Aorta (tissue), 5 donors: Measurements from ENCODE around the gene SEPTIN12. TPM values are rescaled to one million over a fixed set of nuclear protein-coding genes. Genes with fewer than 3 reads are reported as not detected.

Experiments used
- ATAC-seq: fragments of 200-7000 bp; cut with Tn5 transposase; one replicate; pipeline ENCODE4 v1.9.1; 2022; ENCODE audit warnings: moderate library complexity; ENCODE audit not compliant: low FRiP score
- DNase-seq, 2 donors: peaks; one replicate each; pipeline ENCODE4 v3.0.0-alpha.2; 2020
- H3K27ac ChIP-seq, 2 donors: one replicate each; pipeline ENCODE4 v1.5.1; 2013; ENCODE audit warnings: low read length in 2 of 2, mild to moderate bottlenecking in 2 of 2, moderate library complexity in 2 of 2, control low read depth in 1 of 2, inconsistent platforms in 1 of 2, low read depth in 1 of 2
- H3K27me3 ChIP-seq, 2 donors: one replicate each; pipeline ENCODE4 v1.6.1; 2013; ENCODE audit warnings: control low read depth in 1 of 2, low read length in 1 of 2, mild to moderate bottlenecking in 1 of 2, moderate library complexity in 1 of 2; ENCODE audit not compliant: insufficient read depth in 2 of 2, control insufficient read depth in 1 of 2
- H3K36me3 ChIP-seq, 2 donors: one replicate each; pipeline ENCODE4 v1.6.1; 2013; ENCODE audit warnings: control low read depth in 1 of 2, low read length in 1 of 2, mild to moderate bottlenecking in 1 of 2; ENCODE audit not compliant: insufficient read depth in 2 of 2, control insufficient read depth in 1 of 2
- H3K4me1 ChIP-seq, 2 donors: one replicate each; pipeline ENCODE4 v1.6.1; 2013; ENCODE audit warnings: low read length in 2 of 2, control low read depth in 1 of 2, mild to moderate bottlenecking in 1 of 2, moderate library complexity in 1 of 2; ENCODE audit not compliant: insufficient read depth in 2 of 2, control insufficient read depth in 1 of 2
- H3K4me3 ChIP-seq, 2 donors: one replicate each; pipeline ENCODE4 v1.5.1; 2013; ENCODE audit warnings: low read length in 2 of 2, control low read depth in 1 of 2, mild to moderate bottlenecking in 1 of 2
- H3K9me3 ChIP-seq: one replicate; pipeline ENCODE4 v1.6.1; 2013; ENCODE audit warnings: mild to moderate bottlenecking, low read length; ENCODE audit not compliant: control insufficient read depth
- WGBS, 2 donors: extraction: QIAGEN DNeasy Blood & Tissue Kit; methylation state at CpG; one replicate each; pipeline ENCODE4 v1.1.7; 2013; 5-methylcytosine and 5-hydroxymethylcytosine counted together
- intact Hi-C, 2 donors: fragments of 100-400 bp; cut with DNase I; formaldehyde crosslinking; loops; one replicate each; pipeline versions ENCODE4 v1.14.2 to v1.15.0; 2022
- polyA plus RNA-seq, 2 donors: library from polyadenylated mRNA; stranded (reverse); fragments of 200-250 nt; gene quantifications; one replicate each; pipeline ENCODE4 v1.2.3, GENCODE V29; 2013
- total RNA-seq, 2 donors: library from RNA; stranded (reverse); fragmentation: NEBNext Ultra II Directional; extraction: Animal tissue kit (Norgen Biotek cat#: 25700); gene quantifications; one replicate each; pipeline ENCODE4 v1.2.1, GENCODE V29; 2021
- donor health status: healthy with polysubstance abuse.
- donor health status: Bipolar disorder and iron deficiency.
- donor health status: DM: no; HTN: no; CAD: no.
- donor health status: DM: no; HTN: no; CAD: no.
- donor health status: DM: yes; HTN: yes; CAD: no.

SEPTIN12 gene
- total and polyA plus RNA-seq, 4 donors, result not detected

DNA sequence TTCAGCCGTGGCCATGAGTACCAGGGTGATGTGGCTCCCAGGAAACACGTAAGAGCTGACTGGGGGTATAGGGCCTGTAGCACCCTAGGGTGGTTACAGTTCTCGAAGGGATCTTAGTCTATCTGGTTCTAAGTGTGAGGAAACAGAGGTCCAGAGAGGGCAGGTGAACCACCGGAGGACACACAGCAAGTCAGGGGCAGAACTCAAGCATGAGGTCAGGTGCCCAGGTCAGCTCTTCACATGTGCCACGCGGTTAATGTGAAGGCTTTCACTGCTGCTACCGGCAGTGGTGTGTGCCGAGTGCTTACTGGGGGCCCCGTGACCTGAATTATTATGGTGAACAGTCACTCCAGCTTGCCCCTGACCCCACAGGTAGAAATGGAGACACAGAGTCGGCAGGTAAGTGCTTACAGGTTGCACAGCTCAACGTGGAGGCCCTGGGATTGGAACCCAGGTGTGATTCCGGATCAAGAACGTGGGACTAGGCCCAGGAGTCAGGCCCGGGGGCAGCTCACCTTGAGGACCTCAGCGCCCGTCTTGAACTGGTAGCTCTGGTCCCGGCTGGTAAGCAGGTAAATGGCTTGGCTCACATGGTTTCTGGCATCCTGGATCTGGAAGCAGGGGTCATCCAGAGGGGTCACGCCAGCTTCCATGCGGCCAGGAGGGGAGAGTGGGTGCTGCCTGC, 11.2 kb upstream of the SEPTIN12 start:
- no peak overlapping the region for H3K27ac ChIP-seq
- intact Hi-C loops, result no loop called here
- no peaks in the 10 kb centered on the region for H3K36me3 ChIP-seq
- no peak for ATAC-seq
- H3K4me1 ChIP-seq, result no peaks in the 10 kb centered on the region
- H3K9me3 ChIP-seq, result no peaks in the 10 kb centered on the region
- no peak for DNase-seq
- 93 to 95% methylated on average over 19 of the region's 19 CpGs for WGBS, 2 donors
- H3K27me3 ChIP-seq, result no peaks in the 10 kb centered on the region
- H3K4me3 ChIP-seq, result no peak overlapping the region

GRCh38 chr16:4798456-4798855, 10.3 kb upstream of the SEPTIN12 start:
- no peak for DNase-seq
- intact Hi-C loops, result no loop called here
- no peak overlapping the region for H3K27ac ChIP-seq
- ATAC-seq, result no peak
- H3K9me3 ChIP-seq, result no peaks in the 10 kb centered on the region
- H3K4me1 ChIP-seq, result no peaks in the 10 kb centered on the region
- 94% methylated on average over 13 to 16 of the region's 16 CpGs for WGBS, 2 donors
- no peaks in the 10 kb centered on the region for H3K27me3 ChIP-seq
- H3K36me3 ChIP-seq, result no peaks in the 10 kb centered on the region
- no peak overlapping the region for H3K4me3 ChIP-seq

- Histone ChIP-seq H3K27me3 (no peaks in the 10 kb centered on the region), H3K4me3 (no peak overlapping the region), H3K4me1 (no peaks in the 10 kb centered on the region), H3K27ac (no peak overlapping the region), H3K9me3 (no peaks in the 10 kb centered on the region), H3K36me3 (no peaks in the 10 kb centered on the region)
- intact Hi-C loops, result no loop called here
- ATAC-seq, result no peak
- WGBS, 2 donors, result 93% methylated on average over 22 of the region's 22 CpGs
- DNase-seq, result no peak
These were observed 9.7 kb upstream of the SEPTIN12 start for GRCh38 chr16:4797805-4798252.

DNA sequence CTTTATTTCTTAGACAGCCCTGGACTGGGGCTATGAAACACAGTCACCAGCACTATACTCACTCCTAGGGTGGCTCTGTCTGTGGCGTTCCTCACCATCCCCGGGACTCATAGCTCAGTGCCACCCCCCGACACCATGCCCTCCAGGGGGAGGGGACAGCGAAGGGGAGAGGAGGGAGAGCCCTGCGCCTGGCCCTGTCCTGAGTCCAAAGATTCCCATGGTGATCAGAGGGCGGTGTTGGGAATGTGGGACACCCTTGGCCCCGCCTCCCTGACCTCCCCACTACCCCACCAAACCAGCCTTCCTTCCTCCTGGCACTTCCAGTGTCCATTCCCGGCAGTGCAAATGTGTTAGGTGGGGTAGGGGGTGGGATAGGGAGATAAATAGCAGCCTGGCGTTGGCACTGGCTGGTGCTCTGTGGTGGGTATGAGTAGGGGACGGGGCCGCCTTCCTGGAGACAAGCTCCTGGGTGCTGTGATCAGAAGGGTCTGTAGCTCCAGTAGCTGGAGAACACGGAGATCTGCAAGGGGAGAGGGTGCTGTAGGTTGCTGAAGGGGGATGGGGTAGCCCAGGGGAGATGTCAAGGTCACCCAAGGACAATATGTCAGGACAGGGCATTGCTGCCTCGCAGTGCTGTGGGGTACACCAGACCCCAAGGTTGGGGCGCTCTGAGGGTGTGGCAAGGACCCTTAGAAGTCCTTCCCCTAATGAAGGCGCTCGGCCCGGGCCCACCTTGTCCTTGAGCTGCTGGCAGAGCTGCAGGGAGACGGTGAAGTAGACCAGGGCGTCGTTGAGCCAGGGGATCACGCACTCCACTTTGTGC, 9.0 kb upstream of the SEPTIN12 start:
- Histone ChIP-seq H3K27me3 (no peaks in the 10 kb centered on the region), H3K4me1 (no peaks in the 10 kb centered on the region), H3K9me3 (no peaks in the 10 kb centered on the region), H3K27ac (no peak overlapping the region), H3K36me3 (no peaks in the 10 kb centered on the region), H3K4me3 (no peak overlapping the region)
- DNase-seq (no peak), ATAC-seq (no peak)
- WGBS, 2 donors, result 86 to 90% methylated on average over 21 of the region's 21 CpGs
- intact Hi-C loops, result no loop called here

DNA sequence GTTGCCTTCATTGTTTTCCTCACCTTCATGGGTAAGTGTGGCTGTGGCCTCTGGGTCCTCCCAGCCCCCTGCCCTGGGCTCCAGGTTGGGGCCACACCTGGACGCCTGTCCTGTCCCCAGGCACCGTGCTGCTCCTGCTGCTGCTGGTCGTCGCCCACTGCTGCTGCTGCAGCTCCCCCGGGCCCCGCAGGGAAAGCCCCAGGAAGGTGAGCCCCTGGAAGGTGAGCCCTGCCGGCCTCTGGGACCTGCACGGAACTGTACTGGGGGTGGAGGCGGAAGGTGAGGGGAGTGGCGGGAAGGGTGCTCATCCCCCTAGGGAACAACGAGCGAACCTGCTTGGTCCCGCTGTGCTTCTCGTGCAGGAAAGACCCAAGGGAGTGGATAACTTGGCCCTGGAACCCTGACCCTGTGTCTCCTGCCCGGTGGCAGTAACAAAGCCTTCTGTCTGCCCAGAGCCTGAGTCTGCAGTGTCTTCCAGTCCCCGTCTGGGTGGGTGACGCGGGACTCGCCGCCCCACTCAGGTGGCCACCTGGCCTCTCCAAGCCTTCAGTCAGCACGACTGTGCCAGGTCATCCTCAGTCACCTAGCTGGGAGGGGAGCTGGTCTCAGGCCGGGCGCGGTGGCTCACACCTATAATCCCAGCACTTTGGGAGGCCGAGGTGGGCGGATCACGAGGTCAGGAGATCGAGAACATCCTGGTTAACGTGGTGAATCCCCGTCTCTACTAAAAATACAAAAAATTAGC, 7.9 kb upstream of the SEPTIN12 start:
- no peaks in the 10 kb centered on the region for H3K27me3 ChIP-seq
- H3K36me3 ChIP-seq, result no peaks in the 10 kb centered on the region
- intact Hi-C loops, result no loop called here
- ATAC-seq (no peak), DNase-seq (no peak)
- no peak overlapping the region for H3K4me3 ChIP-seq
- H3K4me1 ChIP-seq, result no peaks in the 10 kb centered on the region
- WGBS, 2 donors, result 91 to 92% methylated on average over 30 of the region's 30 CpGs
- peaks cover 1% of the 10 kb centered on the region for H3K9me3 ChIP-seq
- no peak overlapping the region for H3K27ac ChIP-seq

GRCh38 chr16:4795181-4795827, 7.2 kb upstream of the SEPTIN12 start, which contains the start of gene SMIM22:
Gene SMIM22, plus strand, starts transcription at chr16:4795369. Its CDS starts 366 bp downstream, at chr16:4795735.
- 63% methylated on average over 14 of the region's 14 CpGs for WGBS, 2 donors

GRCh38 chr16:4792951-4793513, 4.9 kb upstream of the SEPTIN12 start:
- DNase-seq, result no peak
- Histone ChIP-seq H3K36me3 (no peaks in the 10 kb centered on the region), H3K27ac (no peak overlapping the region), H3K27me3 (no peaks in the 10 kb centered on the region), H3K4me3 (no peak overlapping the region), H3K4me1 (no peaks in the 10 kb centered on the region), H3K9me3 (peaks cover 1% of the 10 kb centered on the region)
- 67 to 74% methylated on average over 13 of the region's 13 CpGs for WGBS, 2 donors
- intact Hi-C loops, result no loop called here
- no peak for ATAC-seq

More at GRCh38 chr16:4795181-4795827, 7.2 kb upstream of the SEPTIN12 start, which contains the start of gene SMIM22:
- no peak within 1 kb of the TSS for H3K27ac ChIP-seq
- peaks cover 1% of the 10 kb centered on the region for H3K9me3 ChIP-seq
- no peaks in the 10 kb centered on the region for H3K36me3 ChIP-seq
- intact Hi-C loops, result no loop called here
- no peak for DNase-seq
- no peak for ATAC-seq
- no peak within 1 kb of the TSS for H3K4me3 ChIP-seq
- H3K27me3 ChIP-seq, result no peaks in the 10 kb centered on the region
- no peaks in the 10 kb centered on the region for H3K4me1 ChIP-seq

DNA sequence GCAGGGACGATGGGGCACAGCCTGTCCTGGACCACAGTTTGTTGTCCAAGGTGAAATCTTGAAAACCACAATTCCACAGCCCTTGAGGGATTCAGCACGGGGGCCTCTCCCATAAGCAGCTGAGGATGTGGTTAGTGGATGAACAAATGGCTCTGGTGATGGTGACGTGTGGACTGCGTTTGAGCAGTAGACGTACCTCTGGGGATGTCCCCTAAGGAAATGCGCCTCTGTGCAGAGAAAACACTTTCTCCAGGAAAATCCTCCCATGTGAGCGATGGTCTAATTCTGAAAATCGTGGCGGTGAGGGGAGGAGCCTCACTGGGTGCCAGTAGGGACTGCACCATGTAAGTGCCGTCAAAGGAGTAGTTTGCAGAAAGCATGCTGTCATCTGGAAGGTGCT, 2.7 kb upstream of the SEPTIN12 start:
- WGBS, 2 donors, result 69 to 70% methylated on average over 10 of the region's 10 CpGs
- ATAC-seq, result no peak

More for the DNA sequence above, 2.7 kb upstream of the SEPTIN12 start:
- Histone ChIP-seq H3K4me1 (no peaks in the 10 kb centered on the region), H3K9me3 (peaks cover 1% of the 10 kb centered on the region), H3K36me3 (no peaks in the 10 kb centered on the region), H3K27ac (no peak overlapping the region), H3K27me3 (no peaks in the 10 kb centered on the region), H3K4me3 (no peak overlapping the region)
- DNase-seq, result no peak
- intact Hi-C loops, result no loop called here
